Tibial nerve (tissue), 4 donors: Measurements from ENCODE around the gene PCDHA8. TPM values are rescaled to one million over a fixed set of nuclear protein-coding genes. Genes with fewer than 3 reads are reported as not detected.
"Not testable (repeated sequence)": the region's sequence is repeated elsewhere in the genome, so short reads cannot be mapped to it uniquely, and the experiment has no call there.

Experiments used
- DNase-seq, 2 donors: peaks; one replicate each; pipeline ENCODE4 v3.0.0-alpha.2; 2019; ENCODE audit warnings: low spot score in 2 of 2
- H3K27ac ChIP-seq, 4 donors: fragments of 200-600 bp; sonication (generic) in 3 of 4; one replicate each; pipeline ENCODE4 v1.5.1; 2017 to 2019; ENCODE audit warnings: mild to moderate bottlenecking in 1 of 4
- H3K27me3 ChIP-seq, 2 donors: fragments of 200-600 bp; sonication (generic) in 1 of 2; one replicate each; pipeline versions ENCODE4 v1.5.1 to v1.6.0; 2017 to 2019
- H3K36me3 ChIP-seq, 3 donors: fragments of 200-600 bp; sonication (generic); one replicate each; pipeline ENCODE4 v1.5.1; 2018 to 2019
- H3K4me1 ChIP-seq, 4 donors: fragments of 200-600 bp; sonication (generic) in 3 of 4; one replicate each; pipeline ENCODE4 v1.5.1; 2017 to 2019
- H3K4me3 ChIP-seq, 4 donors: fragments of 200-600 bp; sonication (generic) in 3 of 4; one replicate each; pipeline ENCODE4 v1.5.1; 2017 to 2019; ENCODE audit warnings: mild to moderate bottlenecking in 1 of 4, moderate library complexity in 1 of 4
- H3K9me3 ChIP-seq, 4 donors: fragments of 200-600 bp; sonication (generic) in 3 of 4; one replicate each; pipeline ENCODE4 v1.5.1; 2017 to 2019
- EP300 ChIP-seq, 2 donors: sonication (generic); formaldehyde crosslinking; IDR thresholded peaks; one replicate each; pipeline ENCODE4 v1.6.1; 2017; ENCODE audit warnings: antibody characterized with exemption in 2 of 2, mild to moderate bottlenecking in 1 of 2
- POLR2A ChIP-seq, 2 donors: fragments of 450-650 bp; IDR thresholded peaks; one replicate each; pipeline ENCODE4 v1.6.1; 2017; ENCODE audit warnings: antibody characterized with exemption in 2 of 2, mild to moderate bottlenecking in 2 of 2, moderate library complexity in 2 of 2
- WGBS, 2 donors: methylation state at CpG; one replicate each; pipeline ENCODE4 v1.1.5; 2018; 5-methylcytosine and 5-hydroxymethylcytosine counted together
- total RNA-seq, 4 donors: library from RNA; depleted of rRNA; stranded (reverse); fragments of >200 nt; gene quantifications; one replicate each; pipeline ENCODE4 v1.1.0, GENCODE V29; 2016
- TF ChIP-seq, protein P1 (sequence below), 5 experiments: fragments of 200-600 bp in 3 of 5; fragments of 450-650 bp in 2 of 5; sonication (generic) in 3 of 5; IDR thresholded peaks; one replicate each; pipeline ENCODE4 v1.5.1; 2016 to 2019; ENCODE audit warnings: antibody characterized with exemption in 5 of 5, mild to moderate bottlenecking in 3 of 5, moderate library complexity in 2 of 5

Gene PCDHA8
- total RNA-seq, 4 donors from 2014 or later = 0.63 to 2.0 (median 0.84) TPM

DNA sequence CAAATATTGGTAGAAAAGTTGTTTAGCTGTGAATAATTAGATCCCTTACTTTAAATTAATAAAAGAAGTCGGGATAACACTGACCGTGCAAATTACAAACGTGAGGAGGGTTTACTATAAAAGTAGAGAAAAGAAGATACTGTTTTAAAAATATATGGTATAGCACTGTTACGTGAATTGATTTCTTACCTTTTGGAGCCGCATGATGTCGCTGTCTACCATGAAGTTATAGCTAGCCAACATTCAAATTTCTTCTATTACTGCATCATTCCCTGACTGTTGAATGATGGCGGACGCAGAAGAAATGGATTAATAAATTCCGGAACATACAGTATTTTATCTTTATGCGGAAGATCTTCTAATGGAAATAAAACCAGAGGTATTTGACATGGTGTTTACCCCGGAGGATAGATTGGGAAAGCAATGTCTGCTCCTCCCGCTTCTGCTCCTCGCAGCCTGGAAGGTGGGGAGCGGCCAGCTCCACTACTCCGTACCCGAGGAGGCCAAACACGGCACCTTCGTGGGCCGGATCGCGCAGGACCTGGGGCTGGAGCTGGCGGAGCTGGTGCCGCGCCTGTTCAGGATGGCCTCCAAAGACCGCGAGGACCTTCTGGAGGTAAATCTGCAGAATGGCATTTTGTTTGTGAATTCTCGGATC lies 13.2 kb upstream of the PCDHA8 start, which contains the start of gene PCDHA6:
Gene PCDHA6 (plus strand): TSS at position 257 of the 658 bp plus-strand sequence. CDS start 132 bp downstream, at position 389.
- Histone ChIP-seq H3K27ac (no peak within 1 kb of the TSS), H3K36me3 (peaks cover 0 to 10% (median 0%) of the 10 kb centered on the region in 3 donors), H3K9me3 (peaks cover 0 to 62% (median 4%) of the 10 kb centered on the region in 4 donors), H3K27me3 (no peaks in the 10 kb centered on the region), H3K4me3 (peak within 1 kb of the TSS in 1 of 4 donors; percentile 34), H3K4me1 (no peaks in the 10 kb centered on the region)
- TF ChIP-seq, protein P1, sequence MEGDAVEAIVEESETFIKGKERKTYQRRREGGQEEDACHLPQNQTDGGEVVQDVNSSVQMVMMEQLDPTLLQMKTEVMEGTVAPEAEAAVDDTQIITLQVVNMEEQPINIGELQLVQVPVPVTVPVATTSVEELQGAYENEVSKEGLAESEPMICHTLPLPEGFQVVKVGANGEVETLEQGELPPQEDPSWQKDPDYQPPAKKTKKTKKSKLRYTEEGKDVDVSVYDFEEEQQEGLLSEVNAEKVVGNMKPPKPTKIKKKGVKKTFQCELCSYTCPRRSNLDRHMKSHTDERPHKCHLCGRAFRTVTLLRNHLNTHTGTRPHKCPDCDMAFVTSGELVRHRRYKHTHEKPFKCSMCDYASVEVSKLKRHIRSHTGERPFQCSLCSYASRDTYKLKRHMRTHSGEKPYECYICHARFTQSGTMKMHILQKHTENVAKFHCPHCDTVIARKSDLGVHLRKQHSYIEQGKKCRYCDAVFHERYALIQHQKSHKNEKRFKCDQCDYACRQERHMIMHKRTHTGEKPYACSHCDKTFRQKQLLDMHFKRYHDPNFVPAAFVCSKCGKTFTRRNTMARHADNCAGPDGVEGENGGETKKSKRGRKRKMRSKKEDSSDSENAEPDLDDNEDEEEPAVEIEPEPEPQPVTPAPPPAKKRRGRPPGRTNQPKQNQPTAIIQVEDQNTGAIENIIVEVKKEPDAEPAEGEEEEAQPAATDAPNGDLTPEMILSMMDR (IDR thresholded peaks at IDR 0.05) = peak in 1 of 5 experiments; percentile 15
- TF ChIP-seq POLR2A (IDR thresholded peaks at IDR 0.05) = no peak
- WGBS, 2 donors = 21% methylated on average over 27 of the region's 27 CpGs
- no peak for DNase-seq

DNA sequence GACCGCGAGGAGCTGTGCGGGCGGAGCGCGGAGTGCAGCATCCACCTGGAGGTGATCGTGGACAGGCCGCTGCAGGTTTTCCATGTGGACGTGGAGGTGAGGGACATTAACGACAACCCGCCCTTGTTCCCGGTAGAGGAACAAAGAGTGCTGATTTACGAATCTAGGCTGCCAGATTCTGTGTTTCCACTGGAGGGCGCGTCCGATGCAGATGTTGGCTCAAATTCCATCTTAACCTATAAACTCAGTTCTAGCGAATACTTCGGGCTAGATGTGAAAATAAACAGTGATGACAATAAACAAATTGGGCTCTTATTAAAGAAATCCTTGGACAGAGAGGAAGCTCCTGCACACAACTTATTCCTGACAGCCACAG lies 12.6 kb upstream of the PCDHA8 start:
- WGBS, 2 donors = 28 to 31% methylated on average over 17 to 18 of the region's 18 CpGs
- no peak overlapping the region for H3K27ac ChIP-seq

DNA sequence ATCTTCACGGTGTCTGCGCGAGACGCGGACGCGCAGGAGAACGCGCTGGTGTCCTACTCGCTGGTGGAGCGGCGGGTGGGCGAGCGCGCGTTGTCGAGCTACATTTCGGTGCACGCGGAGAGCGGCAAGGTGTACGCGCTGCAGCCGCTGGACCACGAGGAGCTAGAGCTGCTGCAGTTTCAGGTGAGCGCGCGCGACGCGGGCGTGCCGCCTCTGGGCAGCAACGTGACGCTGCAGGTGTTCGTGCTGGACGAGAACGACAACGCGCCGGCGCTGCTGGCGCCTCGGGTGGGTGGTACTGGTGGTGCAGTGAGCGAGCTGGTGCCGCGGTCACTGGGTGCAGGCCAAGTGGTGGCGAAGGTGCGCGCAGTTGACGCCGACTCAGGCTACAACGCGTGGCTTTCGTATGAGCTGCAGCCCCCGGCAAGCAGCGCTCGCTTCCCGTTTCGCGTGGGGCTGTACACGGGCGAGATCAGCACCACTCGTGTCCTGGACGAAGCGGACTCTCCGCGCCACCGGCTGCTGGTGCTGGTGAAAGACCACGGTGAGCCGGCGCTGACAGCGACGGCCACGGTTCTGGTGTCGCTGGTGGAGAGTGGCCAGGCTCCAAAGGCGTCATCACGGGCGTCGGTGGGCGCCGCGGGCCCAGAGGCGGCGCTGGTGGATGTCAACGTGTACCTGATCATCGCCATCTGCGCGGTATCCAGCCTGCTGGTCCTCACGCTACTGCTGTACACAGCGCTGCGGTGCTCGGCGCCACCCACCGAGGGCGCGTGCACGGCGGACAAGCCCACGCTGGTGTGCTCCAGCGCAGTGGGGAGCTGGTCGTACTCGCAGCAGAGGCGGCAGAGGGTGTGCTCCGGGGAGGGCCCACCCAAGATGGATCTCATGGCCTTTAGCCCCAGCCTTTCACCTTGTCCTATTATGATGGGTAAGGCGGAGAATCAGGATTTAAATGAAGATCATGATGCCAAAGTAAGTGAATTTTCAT lies 11.2 kb upstream of the PCDHA8 start:
- 38 to 50% methylated on average over 37 to 91 of the region's 106 CpGs for WGBS, 2 donors
- H3K27me3 ChIP-seq, H3K36me3 ChIP-seq, DNase-seq, H3K4me3 ChIP-seq, H3K4me1 ChIP-seq, H3K27ac ChIP-seq: not testable (repeated sequence)
- H3K9me3 ChIP-seq = peaks cover 0 to 55% (median 6%) of the 10 kb centered on the region in 4 donors

More for the DNA sequence above, 12.6 kb upstream of the PCDHA8 start:
- no peak for DNase-seq
- Histone ChIP-seq H3K27me3 (no peaks in the 10 kb centered on the region), H3K9me3 (peaks cover 0 to 57% (median 4%) of the 10 kb centered on the region in 4 donors), H3K4me3 (peak overlapping the region in 1 of 4 donors; percentile 34), H3K36me3 (peaks cover 0 to 10% (median 0%) of the 10 kb centered on the region in 3 donors), H3K4me1 (no peaks in the 10 kb centered on the region)
- TF ChIP-seq EP300 (IDR thresholded peaks at IDR 0.05) (no peak), POLR2A (IDR thresholded peaks at IDR 0.05) (no peak)
- TF ChIP-seq, protein P1 (IDR thresholded peaks at IDR 0.05) = no peak

DNA sequence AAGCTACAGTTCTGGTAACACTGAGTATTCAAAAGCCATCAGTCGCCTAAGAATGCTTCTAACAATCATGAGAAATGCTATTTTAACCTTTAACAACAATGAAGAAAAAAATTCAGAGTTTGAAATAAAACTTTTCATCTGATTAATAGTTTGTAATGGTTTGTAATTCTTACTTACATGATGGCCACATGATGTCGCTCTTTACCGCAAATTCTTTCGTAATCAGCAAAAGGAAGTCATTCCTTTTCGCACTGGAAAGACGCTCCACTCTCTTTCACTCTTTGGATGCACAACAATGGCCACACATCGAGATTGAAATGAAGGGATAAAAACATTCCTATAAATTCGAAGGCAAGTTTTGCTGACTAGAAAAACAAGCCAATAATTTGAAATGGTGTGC lies 7.0 kb upstream of the PCDHA8 start, which contains the start of gene PCDHA7:
Gene PCDHA7 (plus strand): TSS at position 277 of the 400 bp plus-strand sequence. CDS start 115 bp downstream, at position 392.
- WGBS, 2 donors = 10 to 19% methylated on average over 8 of the region's 8 CpGs
- H3K36me3 ChIP-seq = peaks cover 0 to 16% (median 0%) of the 10 kb centered on the region in 3 donors
- H3K27ac ChIP-seq = no peak within 1 kb of the TSS
- DNase-seq = no peak
- H3K4me1 ChIP-seq = no peaks in the 10 kb centered on the region
- H3K9me3 ChIP-seq = peaks cover 0 to 50% (median 4%) of the 10 kb centered on the region in 4 donors
- H3K27me3 ChIP-seq = no peaks in the 10 kb centered on the region
- H3K4me3 ChIP-seq = peak within 1 kb of the TSS in 1 of 4 donors; percentile 41
- no peak for TF ChIP-seq POLR2A (IDR thresholded peaks at IDR 0.05)
- TF ChIP-seq EP300 (IDR thresholded peaks at IDR 0.05) = no peak
- TF ChIP-seq, protein P1 (IDR thresholded peaks at IDR 0.05) = peak in 1 of 5 experiments; percentile 5

DNA sequence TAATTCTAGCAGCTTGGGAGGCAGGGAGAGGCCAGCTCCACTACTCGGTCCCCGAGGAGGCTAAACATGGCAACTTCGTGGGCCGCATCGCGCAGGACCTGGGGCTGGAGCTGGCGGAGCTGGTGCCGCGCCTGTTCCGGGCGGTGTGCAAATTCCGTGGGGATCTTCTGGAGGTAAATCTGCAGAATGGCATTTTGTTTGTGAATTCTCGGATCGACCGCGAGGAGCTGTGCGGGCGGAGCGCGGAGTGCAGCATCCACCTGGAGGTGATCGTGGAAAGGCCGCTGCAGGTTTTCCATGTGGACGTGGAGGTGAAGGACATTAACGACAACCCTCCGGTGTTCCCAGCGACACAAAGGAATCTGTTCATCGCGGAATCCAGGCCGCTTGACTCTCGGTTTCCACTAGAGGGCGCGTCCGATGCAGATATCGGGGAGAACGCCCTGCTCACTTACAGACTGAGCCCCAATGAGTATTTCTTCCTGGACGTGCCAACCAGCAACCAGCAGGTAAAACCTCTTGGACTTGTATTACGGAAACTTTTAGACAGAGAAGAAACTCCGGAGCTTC lies 6.5 kb upstream of the PCDHA8 start:
- peaks cover 0 to 45% (median 4%) of the 10 kb centered on the region in 4 donors for H3K9me3 ChIP-seq
- DNase-seq, H3K27ac ChIP-seq, H3K4me1 ChIP-seq, H3K27me3 ChIP-seq: not testable (repeated sequence)
- H3K36me3 ChIP-seq = peaks cover 0 to 13% (median 0%) of the 10 kb centered on the region in 3 donors
- WGBS, 2 donors = 8 to 21% methylated on average over 7 to 25 of the region's 38 CpGs
- H3K4me3 ChIP-seq = peak overlapping the region in 1 of 4 donors; percentile 41
